Measurements from ENCODE around the gene IQCK.

DNA sequence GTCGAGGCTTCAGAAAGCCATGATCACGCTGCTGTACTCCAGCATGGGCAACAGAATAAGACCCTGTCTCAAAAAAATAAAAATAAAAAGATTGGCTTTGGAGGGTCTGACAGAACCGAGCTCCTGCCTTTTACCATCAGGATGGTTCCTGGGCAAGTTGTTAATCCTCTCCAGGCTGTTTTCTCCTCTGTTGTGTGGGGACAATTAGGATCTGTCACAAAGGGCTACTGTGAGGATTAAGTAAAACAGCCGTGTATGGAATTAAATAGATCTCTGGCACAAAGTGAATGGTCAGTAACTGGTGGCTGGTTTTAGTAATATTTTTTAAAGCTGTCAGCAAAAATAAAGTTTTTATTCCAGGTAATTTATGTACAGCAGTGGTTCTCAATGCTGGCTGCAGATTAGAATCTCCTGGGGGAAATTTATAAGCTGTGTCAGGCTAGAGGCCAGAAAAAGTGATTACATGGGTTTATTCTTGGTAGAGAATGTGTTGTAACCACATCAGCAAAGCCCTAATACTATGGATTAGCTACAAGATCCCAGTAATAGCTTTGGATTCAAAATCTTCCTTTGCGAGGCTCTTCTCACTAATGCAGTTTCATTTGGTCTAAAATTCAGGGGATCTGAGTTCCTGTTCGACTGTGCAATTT lies 119.4 kb downstream of the IQCK start:
- TF ChIP-seq CTCF (IDR thresholded peaks at IDR 0.05) (no peak), POLR2A (IDR thresholded peaks at IDR 0.05) (no peak)

All from heart left ventricle (tissue), 13 donors.